PC-3 (cell line): ENCODE results near the gene THOC5. TPM values are rescaled to one million over a fixed set of nuclear protein-coding genes. Genes with fewer than 3 reads are reported as not detected.

Source experiments
- ATAC-seq: fragments of 200-7000 bp; cut with Tn5 transposase; 2 replicates; pipeline ENCODE4 v1.9.1; 2020; ENCODE audit warnings: mild to moderate bottlenecking, moderate library complexity
- BruUV-seq: library from RNA; stranded (reverse); fragments of 400-500 nt; replicated peaks from 2 replicates; lab custom pipeline; 2021; lab: Mats Ljungman, UMichigan
- CTCF ChIA-PET: fragments of 300-600 bp; sonication (Branson Sonifier 250); formaldehyde crosslinking; loops from one replicate; lab custom pipeline; 2022; ENCODE audit warnings: antibody characterized with exemption; lab: Charles Lee
- POLR2A ChIA-PET: fragments of 300-600 bp; sonication (Branson Sonifier 250); formaldehyde crosslinking; loops from one replicate; lab custom pipeline; 2022; ENCODE audit warnings: antibody characterized with exemption; ENCODE audit not compliant: unreplicated experiment; lab: Charles Lee
- DNase-seq: peaks from one replicate; pipeline ENCODE4 v3.0.0-alpha.2; 2015
- H2AFZ ChIP-seq: fragments of 300-600 bp; sonication (generic); 2 replicates; pipeline ENCODE4 v1.6.0; 2016; ENCODE audit warnings: antibody characterized with exemption, low read length
- H3F3A ChIP-seq: fragments of 300-600 bp; sonication (generic); one replicate; pipeline ENCODE4 v1.6.0; 2017; ENCODE audit warnings: antibody characterized with exemption, low read length, control low read depth, mild to moderate bottlenecking; ENCODE audit not compliant: unreplicated experiment
- H3K27ac ChIP-seq: fragments of 300-600 bp; sonication (generic); 2 replicates; pipeline ENCODE4 v1.5.1; 2016; ENCODE audit warnings: mild to moderate bottlenecking, low read length
- H3K27me3 ChIP-seq: fragments of 300-600 bp; sonication (generic); 2 replicates; pipeline ENCODE4 v1.6.1; 2016; ENCODE audit warnings: low read length, mixed read lengths
- H3K36me3 ChIP-seq: fragments of 300-600 bp; sonication (generic); 2 replicates; pipeline ENCODE4 v1.6.1; 2016; ENCODE audit warnings: low read depth, mixed run types, low read length, mixed read lengths
- H3K4me1 ChIP-seq: fragments of 300-600 bp; sonication (generic); 2 replicates; pipeline ENCODE4 v1.5.1; 2016; ENCODE audit warnings: low read length; ENCODE audit not compliant: insufficient read depth
- H3K4me2 ChIP-seq: fragments of 300-600 bp; sonication (generic); 2 replicates; pipeline ENCODE4 v1.6.0; 2016; ENCODE audit warnings: low read length
- H3K4me3 ChIP-seq: fragments of 300-600 bp; sonication (generic); 2 replicates; pipeline ENCODE4 v1.5.1; 2016; ENCODE audit warnings: mild to moderate bottlenecking, low read length, mixed read lengths
- H3K79me2 ChIP-seq: fragments of 300-600 bp; sonication (generic); 2 replicates; pipeline ENCODE4 v1.6.1; 2017; ENCODE audit warnings: low read length, mixed read lengths
- H3K9ac ChIP-seq: fragments of 300-600 bp; sonication (generic); 2 replicates; pipeline ENCODE4 v1.6.0; 2016; ENCODE audit warnings: mild to moderate bottlenecking, low read length
- H3K9me2 ChIP-seq: fragments of 300-600 bp; sonication (generic); replicated peaks from 2 replicates; pipeline ENCODE4 v1.6.1; 2016; ENCODE audit warnings: mixed run types, low read length, mixed read lengths
- H3K9me3 ChIP-seq: fragments of 300-600 bp; sonication (generic); 2 replicates; pipeline ENCODE4 v1.6.1; 2016; ENCODE audit warnings: low read length, mixed read lengths
- H4K20me1 ChIP-seq: fragments of 300-600 bp; sonication (generic); 2 replicates; pipeline ENCODE4 v1.6.1; 2016; ENCODE audit warnings: low read length, mixed read lengths
- EZH2 ChIP-seq: fragments of 300-600 bp; sonication (generic); IDR thresholded peaks from one replicate; pipeline ENCODE4 v1.6.1; 2017; ENCODE audit warnings: antibody characterized with exemption, mild to moderate bottlenecking, low read length; ENCODE audit not compliant: unreplicated experiment
- EZH2phosphoT487 ChIP-seq: fragments of 300-600 bp; sonication (generic); IDR thresholded peaks from 2 replicates; pipeline ENCODE4 v1.6.1; 2018; ENCODE audit warnings: mild to moderate bottlenecking, antibody characterized with exemption, low read length, borderline replicate concordance
- intact Hi-C: fragments of 100-400 bp; cut with micrococcal nuclease; formaldehyde crosslinking; loops from 2 replicates; pipeline ENCODE4 v1.9.0; 2023
- total RNA-seq: library from RNA; depleted of rRNA; stranded (reverse); fragments of >200 nt; gene quantifications from 2 replicates; pipeline ENCODE4 v1.2.3, GENCODE V29; 2014
- TF ChIP-seq, protein P1 (sequence below): fragments of 300-600 bp; sonication (generic); conservative IDR thresholded peaks from 2 replicates; pipeline ENCODE4 v1.5.1; 2017; ENCODE audit warnings: antibody characterized with exemption, low read depth, mild to moderate bottlenecking, low read length

Gene THOC5
- total RNA-seq, 1 experiment from 2014 or later, result 33.9 TPM

- H3K4me2 ChIP-seq, result no peak overlapping the region
- no peak overlapping the region for H3K9ac ChIP-seq
- H3K9me2 ChIP-seq, result no peaks in the 10 kb centered on the region
- no peaks in the 10 kb centered on the region for H3K9me3 ChIP-seq
- no peak overlapping the region for H2AFZ ChIP-seq
- no peaks in the 10 kb centered on the region for H3K79me2 ChIP-seq
- no peaks in the 10 kb centered on the region for H3K36me3 ChIP-seq
- no peaks in the 10 kb centered on the region for H3F3A ChIP-seq
- ChIA-PET CTCF (no interaction called here), POLR2A (no interaction called here)
- TF ChIP-seq, protein P1, sequence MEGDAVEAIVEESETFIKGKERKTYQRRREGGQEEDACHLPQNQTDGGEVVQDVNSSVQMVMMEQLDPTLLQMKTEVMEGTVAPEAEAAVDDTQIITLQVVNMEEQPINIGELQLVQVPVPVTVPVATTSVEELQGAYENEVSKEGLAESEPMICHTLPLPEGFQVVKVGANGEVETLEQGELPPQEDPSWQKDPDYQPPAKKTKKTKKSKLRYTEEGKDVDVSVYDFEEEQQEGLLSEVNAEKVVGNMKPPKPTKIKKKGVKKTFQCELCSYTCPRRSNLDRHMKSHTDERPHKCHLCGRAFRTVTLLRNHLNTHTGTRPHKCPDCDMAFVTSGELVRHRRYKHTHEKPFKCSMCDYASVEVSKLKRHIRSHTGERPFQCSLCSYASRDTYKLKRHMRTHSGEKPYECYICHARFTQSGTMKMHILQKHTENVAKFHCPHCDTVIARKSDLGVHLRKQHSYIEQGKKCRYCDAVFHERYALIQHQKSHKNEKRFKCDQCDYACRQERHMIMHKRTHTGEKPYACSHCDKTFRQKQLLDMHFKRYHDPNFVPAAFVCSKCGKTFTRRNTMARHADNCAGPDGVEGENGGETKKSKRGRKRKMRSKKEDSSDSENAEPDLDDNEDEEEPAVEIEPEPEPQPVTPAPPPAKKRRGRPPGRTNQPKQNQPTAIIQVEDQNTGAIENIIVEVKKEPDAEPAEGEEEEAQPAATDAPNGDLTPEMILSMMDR, result no peak
- TF ChIP-seq EZH2phosphoT487, result no peak
- no peak for TF ChIP-seq EZH2
- no peaks in the 10 kb centered on the region for H4K20me1 ChIP-seq
- intact Hi-C loops, result no loop called here
- ATAC-seq (no peak), DNase-seq (no peak)
- no TSS peak for BruUV-seq
- H3K4me3 ChIP-seq, result no peak overlapping the region
- no peak overlapping the region for H3K27ac ChIP-seq
- H3K4me1 ChIP-seq, result no peaks in the 10 kb centered on the region
- H3K27me3 ChIP-seq, result 0 out of 2 replicates have a peak, but pooled peaks cover 3% of the 10 kb centered on the region
These were observed 78.0 kb downstream of the THOC5 start for GRCh38 chr22:29475550-29475949.

- DNase-seq, result no peak
- Histone ChIP-seq H3K4me3 (no peak overlapping the region), H3K9ac (no peak overlapping the region), H3K79me2 (no peaks in the 10 kb centered on the region), H3K9me2 (no peaks in the 10 kb centered on the region), H3F3A (no peaks in the 10 kb centered on the region), H3K36me3 (no peaks in the 10 kb centered on the region), H4K20me1 (no peaks in the 10 kb centered on the region), H3K4me1 (no peaks in the 10 kb centered on the region), H3K4me2 (no peak overlapping the region), H3K27ac (no peak overlapping the region), H2AFZ (no peak overlapping the region), H3K27me3 (no peaks in the 10 kb centered on the region), H3K9me3 (no peaks in the 10 kb centered on the region)
- TF ChIP-seq, protein P1, result no peak
- TF ChIP-seq EZH2phosphoT487, result no peak
- no peak for TF ChIP-seq EZH2
- ATAC-seq, result no peak
- intact Hi-C loops, result no loop called here
- no TSS peak for BruUV-seq
- ChIA-PET CTCF (no interaction called here), POLR2A (interaction anchor here (0.6 kb wide), 1 partner anchor 8 kb away, joined by 3 read pairs; no protein-coding TSS in a partner anchor)
These were observed 80.6 kb downstream of the THOC5 start for GRCh38 chr22:29473001-29473400.

DNA sequence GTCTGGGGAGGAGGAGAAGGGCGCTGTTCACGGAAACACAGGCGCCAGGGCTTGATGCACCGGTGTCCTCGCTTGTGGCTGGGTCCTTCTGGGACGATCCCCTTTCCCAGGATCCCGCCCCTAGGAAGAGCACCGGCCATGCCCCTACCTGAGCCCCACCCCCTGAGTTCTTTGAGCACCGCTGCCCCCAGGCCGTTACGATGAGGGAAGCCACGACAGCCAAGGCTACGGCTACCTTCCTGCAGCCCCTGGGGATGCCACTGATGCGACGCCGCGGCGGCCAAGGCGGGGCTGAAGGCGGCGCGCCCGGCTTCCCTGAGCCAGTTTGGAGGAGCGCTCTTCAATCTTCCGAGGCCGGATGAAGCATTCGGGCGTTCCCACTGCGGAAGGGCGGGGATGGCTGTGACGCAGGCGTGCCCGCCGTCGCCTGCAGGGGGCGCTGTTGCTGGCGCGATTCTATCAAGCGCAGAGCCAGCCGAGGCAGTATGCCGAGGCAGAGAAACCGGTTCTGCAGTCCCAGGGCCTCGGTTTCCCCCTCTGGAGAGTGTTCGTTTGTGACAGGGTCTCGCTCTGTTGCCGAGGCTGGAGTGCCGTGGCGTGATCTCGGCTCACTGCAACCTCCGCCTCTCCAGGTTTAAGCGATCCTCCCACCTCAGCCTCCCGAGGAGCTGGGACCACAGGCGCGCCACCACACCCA, 83.2 kb downstream of the THOC5 start:
- Histone ChIP-seq H3K36me3 (no peaks in the 10 kb centered on the region), H4K20me1 (no peaks in the 10 kb centered on the region), H3F3A (no peaks in the 10 kb centered on the region), H3K27ac (no peak overlapping the region), H2AFZ (no peak overlapping the region), H3K4me2 (no peak overlapping the region), H3K9me3 (no peaks in the 10 kb centered on the region), H3K4me3 (no peak overlapping the region), H3K4me1 (no peaks in the 10 kb centered on the region), H3K79me2 (no peaks in the 10 kb centered on the region), H3K27me3 (no peaks in the 10 kb centered on the region), H3K9ac (no peak overlapping the region), H3K9me2 (no peaks in the 10 kb centered on the region)
- POLR2A ChIA-PET, result no interaction called here
- BruUV-seq, result no TSS peak
- DNase-seq (no peak), ATAC-seq (no peak)
- intact Hi-C loops, result no loop called here
- CTCF ChIA-PET, result no interaction called here
- TF ChIP-seq, protein P1, result peak; percentile 57
- TF ChIP-seq EZH2phosphoT487 (no peak), EZH2 (no peak)
